ENCODE data around the gene MCAT. TPM values are rescaled to one million over a fixed set of nuclear protein-coding genes. Genes with fewer than 3 reads are reported as not detected.
"Not testable (repeated sequence)": the region's sequence is repeated elsewhere in the genome, so short reads cannot be mapped to it uniquely, and the experiment has no call there.

Gene MCAT
- total RNA-seq, 1 donor from 2014 or later, result 29.3 TPM

DNA sequence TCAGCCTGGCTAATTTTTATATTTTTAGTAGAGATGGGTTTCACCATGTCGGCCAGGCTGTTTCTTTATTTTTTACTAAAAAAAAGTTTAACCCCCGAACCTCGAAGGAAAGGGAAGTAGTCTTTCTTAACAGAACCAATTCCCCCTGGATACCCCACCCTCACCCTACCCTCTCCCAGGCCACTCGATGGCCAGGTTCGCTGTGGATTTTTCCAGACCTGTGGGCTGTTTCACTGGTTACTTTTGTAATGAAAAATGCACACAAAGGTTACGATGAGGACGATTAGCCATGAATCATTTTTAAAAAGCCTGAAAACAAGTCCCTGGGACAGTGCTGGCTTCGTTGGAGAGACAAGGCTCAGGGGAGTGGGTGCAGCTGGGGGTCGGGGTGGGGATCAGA is 10.7 kb upstream of the MCAT start:
- no peak for DNase-seq (ENCODE audit: low spot score)

GRCh38 chr22:43152357-43153071 is 9.3 kb upstream of the MCAT start:
- peak; percentile 76 for DNase-seq (ENCODE audit: low spot score)

- no peak for DNase-seq (ENCODE audit: low spot score)
Measured at GRCh38 chr22:43152003-43152356, 8.8 kb upstream of the MCAT start.

- DNase-seq (ENCODE audit: low spot score), result peak; percentile 74
Measured at GRCh38 chr22:43151251-43152002, 8.2 kb upstream of the MCAT start, which contains the start of gene TSPO. Gene TSPO (plus strand): TSS chr22:43151559. CDS start chr22:43159239, 7,680 bp downstream.

DNA sequence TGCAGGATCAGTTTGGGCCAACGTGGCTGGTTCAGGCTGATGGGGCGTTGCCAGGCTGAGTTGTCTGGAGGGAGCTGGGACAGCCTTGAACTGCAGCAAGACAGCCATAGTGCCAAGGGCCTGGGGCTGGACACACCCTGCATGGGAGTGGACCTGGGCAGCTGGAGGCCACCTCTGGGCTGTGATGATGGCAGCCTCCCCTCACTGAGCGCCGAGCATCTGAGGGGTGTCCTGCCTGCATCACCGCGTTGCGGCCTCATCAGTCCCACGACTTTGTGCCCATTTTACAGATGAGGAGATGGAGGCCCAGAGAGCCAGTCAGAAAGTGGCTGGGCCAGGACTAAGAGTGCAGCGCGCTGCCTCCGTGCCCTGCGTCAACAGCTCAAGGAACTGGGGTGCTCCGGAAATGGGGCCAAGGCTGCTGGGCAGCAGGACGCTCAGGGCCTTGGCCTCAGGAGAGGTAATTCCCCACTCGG is 7.6 kb upstream of the MCAT start:
- no peak for DNase-seq (ENCODE audit: low spot score)

DNA sequence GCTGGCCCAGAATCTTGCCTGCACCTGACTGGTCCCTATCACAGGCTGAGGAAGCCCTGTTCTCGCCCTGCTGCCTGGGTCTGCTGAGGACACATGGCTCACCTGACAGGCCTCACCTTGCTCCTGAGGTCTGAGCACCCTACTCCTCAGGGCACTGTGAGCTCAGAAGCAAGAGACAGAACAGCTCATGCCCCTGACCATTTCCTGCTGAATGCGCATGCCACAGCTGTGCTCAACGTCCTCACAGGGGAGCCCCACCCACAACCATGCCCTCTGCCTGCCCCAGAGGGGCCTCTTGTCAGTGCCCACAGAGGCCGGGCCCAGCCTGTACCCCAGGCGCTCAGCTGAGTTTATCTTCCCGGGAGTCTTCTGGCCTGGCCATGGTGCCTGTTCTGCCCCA is 5.4 kb upstream of the MCAT start:
- DNase-seq (ENCODE audit: low spot score), result no peak

GRCh38 chr22:43147821-43148220 is 4.6 kb upstream of the MCAT start:
- no peak for DNase-seq (ENCODE audit: low spot score)

GRCh38 chr22:43146332-43146731 is 3.1 kb upstream of the MCAT start:
- DNase-seq (ENCODE audit: low spot score), result not testable (repeated sequence)

- not testable (repeated sequence) for DNase-seq (ENCODE audit: low spot score)
Measured at GRCh38 chr22:43145371-43145770, 2.2 kb upstream of the MCAT start.

DNA sequence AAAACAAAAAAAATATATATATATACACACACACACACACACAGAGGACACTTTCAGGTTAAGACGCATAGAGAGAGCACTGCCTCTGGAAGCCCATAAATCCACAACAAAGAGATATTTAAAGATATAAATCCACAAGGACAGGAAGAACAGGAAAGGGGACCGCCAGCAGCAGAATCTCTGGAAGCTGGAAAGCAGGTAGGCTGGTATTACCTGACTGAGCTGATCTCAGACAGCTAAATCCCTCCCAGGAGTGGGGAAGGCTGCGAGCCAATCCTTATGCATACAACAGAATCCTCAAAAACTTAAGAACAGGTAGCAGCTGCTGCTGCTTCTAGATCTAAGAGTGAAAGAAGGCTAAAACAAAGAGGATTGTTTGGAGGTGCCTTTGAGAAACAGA is 1.8 kb upstream of the MCAT start:
- no peak for DNase-seq (ENCODE audit: low spot score)

- no peak for DNase-seq (ENCODE audit: low spot score)
Measured at GRCh38 chr22:43136801-43137200, 6.4 kb downstream of the MCAT start.

DNA sequence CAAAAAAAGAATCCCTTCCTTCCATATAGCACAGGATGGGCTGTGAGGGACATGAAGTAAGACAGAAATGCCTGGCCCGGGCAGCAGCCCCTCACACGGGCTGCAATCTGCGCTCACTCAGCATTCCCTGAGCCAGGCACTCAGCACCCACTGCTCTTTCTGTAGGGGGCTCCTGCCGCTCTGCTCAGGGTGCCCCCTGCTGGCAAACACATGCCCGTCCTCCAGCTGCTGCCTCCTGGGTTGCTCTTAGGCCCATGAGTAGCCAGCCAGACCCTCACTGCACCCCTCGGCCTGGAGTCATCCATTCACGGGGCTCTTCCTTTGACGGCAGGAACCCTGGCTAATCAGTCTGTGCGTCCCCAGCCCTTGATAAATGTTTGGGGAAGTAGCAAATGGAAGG is 6.9 kb downstream of the MCAT start:
- DNase-seq (ENCODE audit: low spot score), result no peak

DNA sequence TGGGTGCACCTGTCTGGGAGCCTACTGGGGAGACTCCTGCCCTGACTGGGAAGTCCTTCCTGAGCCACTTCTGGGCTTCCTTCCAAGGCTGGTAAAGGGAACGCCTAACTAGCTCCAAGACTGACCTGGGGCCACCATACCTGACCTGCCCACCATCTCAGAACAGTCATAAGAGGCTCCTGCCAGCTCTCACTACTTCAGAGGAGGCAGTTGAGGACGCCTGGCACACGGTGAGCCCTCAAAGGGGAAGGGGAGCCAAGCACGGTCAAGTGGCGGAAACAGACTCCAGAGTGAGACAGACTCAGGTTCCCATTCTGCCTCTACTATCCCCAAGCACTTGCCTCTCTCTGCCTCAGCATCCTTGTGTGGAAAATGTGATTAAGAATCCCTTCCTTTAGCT is 7.6 kb downstream of the MCAT start:
- DNase-seq (ENCODE audit: low spot score), result no peak

- no peak for DNase-seq (ENCODE audit: low spot score)
Measured at GRCh38 chr22:43134553-43134952, 8.6 kb downstream of the MCAT start.

DNA sequence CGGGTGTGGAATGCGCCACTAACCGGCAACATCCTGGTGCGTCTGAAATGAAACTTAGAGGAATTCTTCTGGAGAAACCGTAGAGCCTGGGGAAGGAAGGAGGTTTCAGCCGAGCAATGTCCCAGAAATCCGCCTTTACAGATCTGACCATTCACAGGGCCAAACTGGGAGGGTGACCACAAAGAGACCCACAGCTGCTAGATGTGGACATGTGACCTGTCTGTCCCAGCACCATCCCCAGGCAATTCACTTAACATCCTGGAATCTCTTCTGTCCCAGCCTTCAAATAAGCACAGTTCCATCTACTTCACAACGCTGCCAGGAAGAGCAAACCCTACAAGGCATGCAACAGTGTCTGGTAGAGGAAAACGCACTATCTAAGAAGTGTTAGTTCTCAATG is 9.8 kb downstream of the MCAT start:
- DNase-seq (ENCODE audit: low spot score), result no peak

DNA sequence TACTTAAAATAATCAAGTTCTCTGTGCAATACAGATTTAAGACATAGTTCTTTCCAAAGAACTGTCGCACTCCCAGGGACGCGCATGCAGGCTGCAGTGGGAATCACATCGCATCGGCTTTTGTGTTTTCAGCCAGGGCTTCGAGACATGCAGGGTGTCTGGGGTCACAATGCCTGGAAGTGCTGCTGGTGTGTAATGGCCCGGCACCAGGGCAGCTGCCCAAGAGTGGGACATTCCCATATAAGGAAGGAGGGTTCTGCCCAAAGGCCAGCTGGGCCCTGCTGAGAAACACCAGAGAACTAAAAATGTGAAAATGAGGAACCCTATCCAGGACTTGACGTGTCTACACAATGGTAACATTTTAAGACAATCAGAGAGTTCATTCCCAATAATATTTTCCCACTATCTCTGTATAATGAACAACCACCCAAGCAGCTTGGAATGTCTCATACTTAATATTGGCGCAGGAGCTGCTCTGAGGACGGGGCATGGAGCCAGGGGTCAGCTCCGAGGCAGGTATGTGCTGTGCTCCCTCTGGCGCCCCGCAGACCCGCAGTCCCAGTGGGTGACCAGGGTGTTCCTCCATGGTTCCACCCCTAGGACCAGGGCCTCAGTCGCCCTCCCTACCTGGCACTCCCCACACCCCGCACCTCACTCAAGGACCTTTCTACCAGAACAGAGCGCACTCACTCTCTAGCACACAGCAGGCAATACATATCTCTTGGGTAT is 11.3 kb downstream of the MCAT start:
- no peak for DNase-seq (ENCODE audit: low spot score)

- no peak for DNase-seq (ENCODE audit: low spot score)
Measured at GRCh38 chr22:43129426-43130425, 13.5 kb downstream of the MCAT start.

GRCh38 chr22:43128928-43129424 is 14.2 kb downstream of the MCAT start:
- DNase-seq (ENCODE audit: low spot score), result no peak

DNA sequence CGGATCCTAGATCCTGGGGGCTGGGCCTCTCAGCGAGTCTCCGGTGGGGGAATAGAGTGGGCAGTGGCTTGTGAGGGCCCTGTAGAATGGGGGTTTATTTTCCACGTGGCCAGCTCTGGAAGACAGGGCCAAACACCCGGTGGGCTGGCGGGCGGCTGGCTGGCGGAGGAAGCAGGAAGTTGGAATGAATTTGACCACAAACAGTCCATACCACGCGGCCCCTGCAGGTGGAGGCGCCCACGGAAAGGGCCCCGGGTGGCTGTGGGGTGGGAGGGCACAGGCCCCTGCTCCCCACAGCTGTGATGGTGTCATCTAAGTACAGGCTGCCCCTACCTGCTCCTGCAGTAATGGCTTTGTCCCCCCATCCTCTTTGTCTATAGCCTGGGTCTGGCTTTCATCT is 15.1 kb downstream of the MCAT start:
- no peak for DNase-seq (ENCODE audit: low spot score)

- peak; percentile 78 for DNase-seq (ENCODE audit: low spot score)
Measured at GRCh38 chr22:43127166-43127908, 15.9 kb downstream of the MCAT start.
